A673 (cell line): Measurements from ENCODE around the gene CCDC106. TPM values are rescaled to one million over a fixed set of nuclear protein-coding genes. Genes with fewer than 3 reads are reported as not detected.

Source experiments
- BruUV-seq: library from RNA; stranded (reverse); fragments of 400-500 nt; replicated peaks from 2 replicates; lab custom pipeline; 2021; lab: Mats Ljungman, UMichigan
- CTCF ChIA-PET: fragments of 300-600 bp; sonication (Branson Sonifier 250); formaldehyde crosslinking; loops from one replicate; lab custom pipeline; 2022; ENCODE audit warnings: antibody characterized with exemption; lab: Charles Lee
- POLR2A ChIA-PET: fragments of 300-600 bp; sonication (Branson Sonifier 250); formaldehyde crosslinking; loops from one replicate; lab custom pipeline; 2022; ENCODE audit warnings: antibody characterized with exemption; ENCODE audit not compliant: low non-redundant PET; lab: Charles Lee
- DNase-seq: peaks from one replicate; pipeline ENCODE4 v3.0.0-alpha.2; 2015; ENCODE audit warnings: low spot score
- H3K27ac ChIP-seq: fragments of 200-600 bp; sonication (generic); 2 replicates; pipeline ENCODE4 v1.5.1; 2016; ENCODE audit warnings: mixed run types, low read depth, mild to moderate bottlenecking, mixed read lengths, antibody characterized with exemption, low read length; ENCODE audit not compliant: poor library complexity, severe bottlenecking
- H3K27me3 ChIP-seq: fragments of 200-600 bp; sonication (generic); replicated peaks from 2 replicates; pipeline ENCODE4 v1.6.1; 2017; ENCODE audit warnings: mixed run types, low read depth, mild to moderate bottlenecking, mixed read lengths, antibody characterized with exemption, low read length; ENCODE audit not compliant: insufficient read depth, poor library complexity
- H3K36me3 ChIP-seq: fragments of 200-600 bp; sonication (generic); 2 replicates; pipeline ENCODE4 v1.6.1; 2016; ENCODE audit warnings: mixed run types, mild to moderate bottlenecking, mixed read lengths, antibody characterized with exemption, low read length; ENCODE audit not compliant: insufficient read depth, poor library complexity, severe bottlenecking
- H3K4me1 ChIP-seq: fragments of 200-600 bp; sonication (generic); 2 replicates; pipeline ENCODE4 v1.6.1; 2017; ENCODE audit warnings: mixed run types, mild to moderate bottlenecking, mixed read lengths, antibody characterized with exemption, low read length; ENCODE audit not compliant: insufficient read depth, poor library complexity, severe bottlenecking
- H3K4me3 ChIP-seq: fragments of 200-600 bp; sonication (generic); 2 replicates; pipeline ENCODE4 v1.5.1; 2016; ENCODE audit warnings: low read depth, mixed run types, mild to moderate bottlenecking, mixed read lengths, low read length; ENCODE audit not compliant: poor library complexity, severe bottlenecking
- H3K9me3 ChIP-seq: fragments of 200-600 bp; sonication (generic); 2 replicates; pipeline ENCODE4 v1.6.1; 2016; ENCODE audit warnings: mixed run types, low read depth, mild to moderate bottlenecking, mixed read lengths, antibody characterized with exemption, low read length; ENCODE audit not compliant: poor library complexity, severe bottlenecking
- CTCF ChIP-seq: fragments of 300-800, 200-600 bp; sonication (generic); conservative IDR thresholded peaks from 2 replicates; pipeline ENCODE4 v1.5.1; 2017; ENCODE audit warnings: low read depth, mild to moderate bottlenecking, antibody characterized with exemption, low read length, moderate library complexity, mixed read lengths
- EZH2 ChIP-seq: fragments of 200-600 bp; sonication (generic); IDR thresholded peaks from 2 replicates; pipeline ENCODE4 v1.6.1; 2017; ENCODE audit warnings: borderline replicate concordance, low read depth, mild to moderate bottlenecking, mixed read lengths, antibody characterized with exemption, low read length; ENCODE audit not compliant: poor library complexity, severe bottlenecking
- intact Hi-C: fragments of 100-400 bp; cut with micrococcal nuclease; formaldehyde crosslinking; loops from one replicate; pipeline ENCODE4 v1.10.0; 2022; ENCODE audit not compliant: unreplicated experiment
- total RNA-seq: library from RNA; stranded (reverse); gene quantifications from 2 replicates; pipeline ENCODE4 v1.2.3, GENCODE V29; 2021

CCDC106 gene
- total RNA-seq, 1 experiment from 2014 or later, result 41.5 TPM

GRCh38 chr19:55699221-55699620 lies 51.2 kb downstream of the CCDC106 start:
- CTCF ChIA-PET, result no interaction called here

GRCh38 chr19:55700813-55701212 lies 52.8 kb downstream of the CCDC106 start:
- ChIA-PET CTCF (interaction anchor here (0.7 kb wide), 1 partner anchor 50 kb away, joined by 5 read pairs; no protein-coding TSS in a partner anchor), POLR2A (no interaction called here)
- no peak for TF ChIP-seq CTCF
- TF ChIP-seq EZH2, result no peak
- H3K4me1 ChIP-seq, result no peaks in the 10 kb centered on the region
- no peaks in the 10 kb centered on the region for H3K9me3 ChIP-seq
- intact Hi-C loops, result no loop called here
- no TSS peak for BruUV-seq
- H3K27me3 ChIP-seq, result no peaks in the 10 kb centered on the region
- H3K36me3 ChIP-seq, result peaks cover 12% of the 10 kb centered on the region
- no peak for DNase-seq
- H3K4me3 ChIP-seq, result no peak overlapping the region
- H3K27ac ChIP-seq, result no peak overlapping the region

More at GRCh38 chr19:55699221-55699620, 51.2 kb downstream of the CCDC106 start:
- POLR2A ChIA-PET, result no interaction called here
- no peak for DNase-seq
- Histone ChIP-seq H3K27me3 (no peaks in the 10 kb centered on the region), H3K27ac (no peak overlapping the region), H3K4me3 (no peak overlapping the region), H3K4me1 (no peaks in the 10 kb centered on the region), H3K9me3 (no peaks in the 10 kb centered on the region), H3K36me3 (peaks cover 21% of the 10 kb centered on the region)
- no TSS peak for BruUV-seq
- TF ChIP-seq EZH2, result no peak
- TF ChIP-seq CTCF, result no peak
- intact Hi-C loops, result no loop called here

GRCh38 chr19:55702131-55702627 lies 54.2 kb downstream of the CCDC106 start:
- Histone ChIP-seq H3K36me3 (peaks cover 11% of the 10 kb centered on the region), H3K27me3 (no peaks in the 10 kb centered on the region), H3K9me3 (no peaks in the 10 kb centered on the region), H3K27ac (no peak overlapping the region), H3K4me3 (no peak overlapping the region), H3K4me1 (no peaks in the 10 kb centered on the region)
- intact Hi-C loops, result loop anchor here (2.0 kb wide), 1 partner anchor 107 kb away; no protein-coding TSS in a partner anchor
- POLR2A ChIA-PET, result no interaction called here
- CTCF ChIA-PET, result no interaction called here
- BruUV-seq, result no TSS peak
- no peak for DNase-seq
- TF ChIP-seq CTCF (no peak), EZH2 (no peak)

Other genes starting within 250 kb of the CCDC106 start
- gene UBE2S, start 240.4 kb upstream of the CCDC106 start, total RNA-seq, result 509 and 587 TPM in 2 replicates
- gene SHISA7, start 204.9 kb upstream of the CCDC106 start, total RNA-seq, result 0.21 and 0.26 TPM in 2 replicates
- 33.2 and 40.6 TPM in 2 replicates for gene ISOC2, start 186.6 kb upstream of the CCDC106 start, total RNA-seq
- gene C19orf85, start 183.5 kb upstream of the CCDC106 start, total RNA-seq, result not detected in 2 replicates
- 11.9 and 16.7 TPM in 2 replicates for gene ZNF628, start 171.6 kb upstream of the CCDC106 start, total RNA-seq
- gene NAT14, start 163.0 kb upstream of the CCDC106 start, total RNA-seq, result 55.1 and 66.0 TPM in 2 replicates
- gene SSC5D, start 159.8 kb upstream of the CCDC106 start, total RNA-seq, result 1.4 and 2.2 TPM in 2 replicates
- gene SBK2, start 111.1 kb upstream of the CCDC106 start, total RNA-seq, result not detected in 2 replicates
- not detected in 2 replicates for gene SBK3, start 102.7 kb upstream of the CCDC106 start, total RNA-seq
- 27.4 and 27.5 TPM in 2 replicates for gene ZNF579, start 67.4 kb upstream of the CCDC106 start, total RNA-seq
- gene FIZ1, start 48.7 kb upstream of the CCDC106 start, total RNA-seq, result 27.8 and 29.3 TPM in 2 replicates
- gene ZNF524, start 47.9 kb upstream of the CCDC106 start, total RNA-seq, result 6.3 and 7.5 TPM in 2 replicates
- 16.1 and 17.1 TPM in 2 replicates for gene ZNF865, start 42.6 kb upstream of the CCDC106 start, total RNA-seq
- 6.8 and 7.1 TPM in 2 replicates for gene ZNF784, start 23.6 kb upstream of the CCDC106 start, total RNA-seq
- gene ZNF580, start 7.2 kb upstream of the CCDC106 start, total RNA-seq, result 49.1 and 65.7 TPM in 2 replicates
- 37.1 and 38.4 TPM in 2 replicates for gene ZNF581, start 4.6 kb upstream of the CCDC106 start, total RNA-seq
- gene U2AF2, start 6.8 kb downstream of the CCDC106 start, total RNA-seq, result 385 and 411 TPM in 2 replicates
- gene EPN1, start 27.0 kb downstream of the CCDC106 start, total RNA-seq, result 178 and 186 TPM in 2 replicates
- not detected in 2 replicates for gene NLRP9, start 90.2 kb downstream of the CCDC106 start, total RNA-seq
- not detected in 2 replicates for gene RFPL4A, start 110.9 kb downstream of the CCDC106 start, total RNA-seq
- gene RFPL4AL1, start 120.9 kb downstream of the CCDC106 start, total RNA-seq, result not detected in 2 replicates
- 0.46 and 0.52 TPM in 2 replicates for gene NLRP11, start 183.8 kb downstream of the CCDC106 start, total RNA-seq
- 0.15 TPM in 1 of 2 replicates, not detected in the other for gene NLRP4, start 188.3 kb downstream of the CCDC106 start, total RNA-seq